Embryonic facial prominence (tissue), 1 donor: Measurements from ENCODE around the gene CKAP4.
"Not testable (repeated sequence)": the region's sequence is repeated elsewhere in the genome, so short reads cannot be mapped to it uniquely, and the experiment has no call there.

Source experiments
- DNase-seq: peaks from one replicate; pipeline ENCODE4 v3.0.0-alpha.2; 2016; ENCODE audit errors: extremely low spot score

The CKAP4 gene, protein sequence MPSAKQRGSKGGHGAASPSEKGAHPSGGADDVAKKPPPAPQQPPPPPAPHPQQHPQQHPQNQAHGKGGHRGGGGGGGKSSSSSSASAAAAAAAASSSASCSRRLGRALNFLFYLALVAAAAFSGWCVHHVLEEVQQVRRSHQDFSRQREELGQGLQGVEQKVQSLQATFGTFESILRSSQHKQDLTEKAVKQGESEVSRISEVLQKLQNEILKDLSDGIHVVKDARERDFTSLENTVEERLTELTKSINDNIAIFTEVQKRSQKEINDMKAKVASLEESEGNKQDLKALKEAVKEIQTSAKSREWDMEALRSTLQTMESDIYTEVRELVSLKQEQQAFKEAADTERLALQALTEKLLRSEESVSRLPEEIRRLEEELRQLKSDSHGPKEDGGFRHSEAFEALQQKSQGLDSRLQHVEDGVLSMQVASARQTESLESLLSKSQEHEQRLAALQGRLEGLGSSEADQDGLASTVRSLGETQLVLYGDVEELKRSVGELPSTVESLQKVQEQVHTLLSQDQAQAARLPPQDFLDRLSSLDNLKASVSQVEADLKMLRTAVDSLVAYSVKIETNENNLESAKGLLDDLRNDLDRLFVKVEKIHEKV

DNA sequence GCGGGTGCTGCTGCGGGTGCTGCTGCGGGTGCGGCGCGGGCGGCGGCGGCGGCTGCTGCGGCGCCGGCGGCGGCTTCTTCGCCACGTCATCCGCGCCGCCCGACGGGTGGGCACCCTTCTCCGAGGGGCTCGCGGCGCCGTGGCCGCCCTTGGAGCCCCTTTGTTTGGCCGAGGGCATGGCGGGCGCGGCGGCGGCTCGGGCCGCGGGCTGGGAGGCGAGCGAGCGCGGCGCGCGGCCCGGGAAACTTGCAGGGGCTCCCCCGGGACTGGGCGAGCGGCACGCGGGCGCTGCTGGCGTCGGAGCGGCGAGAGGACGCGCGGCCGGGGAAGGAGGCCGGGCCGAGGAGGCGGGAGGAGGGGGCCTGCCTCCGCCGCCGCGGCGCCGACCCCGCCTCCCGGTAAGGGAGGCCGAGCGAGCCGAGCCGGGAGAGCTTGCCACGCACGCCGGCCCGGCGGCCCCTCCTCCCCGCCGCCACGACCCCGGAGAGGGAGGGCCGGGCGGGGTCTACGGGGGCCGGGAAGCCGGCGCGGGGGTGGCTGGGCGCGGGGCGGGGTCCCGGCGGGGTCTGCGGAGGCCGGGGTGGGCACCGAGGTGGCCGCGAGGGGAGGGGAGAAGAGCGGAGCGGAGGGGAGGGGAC lies at the start of gene CKAP4:
Gene CKAP4 (minus strand): TSS at position 347 of the 638 bp plus-strand sequence. CDS start 169 bp downstream, at position 178.
- DNase-seq, result no peak

DNA sequence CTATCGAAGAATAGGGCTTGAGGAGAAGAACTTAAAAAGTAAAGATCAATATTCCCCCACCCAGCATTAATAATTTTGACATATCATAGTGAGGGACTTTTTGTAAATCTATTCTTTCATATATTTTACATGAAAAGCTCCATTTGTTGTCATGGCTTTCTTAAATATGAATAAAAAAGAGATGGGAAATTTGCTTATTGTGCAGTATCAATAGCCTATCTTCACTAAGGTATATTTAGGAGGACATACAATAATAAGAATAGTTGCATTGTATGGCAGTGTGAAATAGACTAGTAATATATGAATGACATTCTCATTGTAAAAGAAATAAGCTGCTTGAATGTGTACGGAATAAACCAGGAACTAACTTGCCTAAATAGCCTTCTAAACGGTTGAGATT lies 49.3 kb upstream of the CKAP4 start:
- no peak for DNase-seq

DNA sequence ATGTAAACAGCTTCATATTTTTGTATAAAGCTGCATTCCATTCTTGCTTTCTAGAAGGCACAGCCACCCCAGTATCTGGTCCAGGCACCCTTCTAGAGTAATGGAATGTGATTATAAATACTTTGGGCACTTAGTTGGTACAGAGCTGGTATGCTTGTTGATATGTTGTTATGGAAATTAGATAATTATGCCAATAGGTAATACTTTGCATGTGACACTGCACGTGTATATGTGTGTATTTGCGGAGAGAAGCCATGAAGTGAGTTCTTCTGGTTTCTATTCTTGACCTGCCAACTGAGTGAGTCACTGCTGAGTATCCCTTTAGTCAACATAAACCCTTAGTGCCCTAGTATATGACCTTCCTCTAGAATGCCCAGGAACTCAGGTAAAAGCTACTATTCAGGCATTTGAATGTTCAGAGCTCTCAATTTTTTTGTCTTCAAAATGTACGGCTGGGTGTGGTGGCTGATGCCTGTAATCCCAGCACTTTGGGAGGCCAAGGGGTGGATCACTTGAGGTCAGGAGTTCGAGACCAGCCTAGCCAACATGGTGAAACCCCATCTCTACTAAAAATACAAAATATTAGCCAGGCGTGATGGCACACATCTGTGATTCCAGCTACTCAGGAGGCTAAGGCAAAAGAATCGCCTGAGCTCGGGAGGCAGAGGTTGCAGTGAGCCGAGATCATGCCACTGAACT lies 48.5 kb upstream of the CKAP4 start:
- DNase-seq, result no peak

DNA sequence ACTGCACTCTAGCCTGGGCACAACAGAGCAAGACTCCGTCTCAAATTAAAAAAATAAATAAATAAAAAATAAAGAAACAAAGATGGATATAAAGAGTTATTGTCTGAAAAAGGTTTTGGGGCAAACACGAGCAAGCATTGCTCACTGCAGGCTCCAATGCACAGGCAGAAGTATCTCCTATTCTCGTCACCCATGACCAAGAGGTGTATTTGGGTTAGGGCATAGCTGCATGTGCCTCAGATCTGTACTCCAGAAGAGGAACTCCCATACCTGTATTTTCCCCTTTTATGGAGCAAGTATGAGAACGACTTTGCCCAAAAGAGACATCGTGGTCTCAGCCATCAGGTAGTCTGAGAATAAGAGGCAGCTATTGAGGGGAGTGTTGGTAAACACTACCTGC lies 44.5 kb upstream of the CKAP4 start:
- DNase-seq, result no peak

DNA sequence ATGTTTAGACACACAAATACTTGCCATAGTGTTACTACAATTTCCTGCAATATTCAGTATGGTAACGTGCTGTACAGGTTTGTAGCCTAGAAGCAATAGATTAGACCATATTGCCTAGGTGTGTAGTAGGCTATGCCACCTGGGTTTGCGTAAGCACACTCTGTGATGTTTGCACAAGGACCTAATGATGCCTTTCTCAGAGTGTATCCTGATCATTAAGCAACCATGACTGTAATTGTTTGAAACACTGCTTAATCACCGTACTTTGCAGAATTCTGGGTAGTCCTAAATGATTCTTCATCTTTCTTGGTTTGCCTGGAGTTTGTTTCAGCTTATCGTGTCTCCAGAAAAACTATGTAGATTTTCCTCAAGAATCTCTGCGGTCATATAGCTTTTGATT lies 43.5 kb upstream of the CKAP4 start:
- no peak for DNase-seq

DNA sequence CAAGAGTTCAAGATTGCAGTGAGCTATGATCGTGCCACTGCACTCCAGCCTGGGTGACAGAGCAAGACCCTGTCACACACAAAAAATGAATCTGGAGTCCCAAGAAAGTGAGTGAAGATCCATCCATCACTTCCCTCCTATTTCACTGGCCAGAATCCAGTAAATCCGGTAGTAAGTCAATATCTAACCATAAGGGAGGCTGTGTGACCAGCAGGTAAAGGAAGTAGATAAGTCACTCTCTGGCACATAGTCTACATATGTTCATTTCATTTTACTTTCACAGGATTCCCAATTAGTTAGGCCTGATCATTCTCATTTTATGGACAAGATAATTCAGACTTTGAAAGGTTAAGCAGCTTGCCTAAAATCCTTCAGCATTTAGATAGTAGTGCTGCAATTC lies 42.8 kb upstream of the CKAP4 start:
- no peak for DNase-seq

DNA sequence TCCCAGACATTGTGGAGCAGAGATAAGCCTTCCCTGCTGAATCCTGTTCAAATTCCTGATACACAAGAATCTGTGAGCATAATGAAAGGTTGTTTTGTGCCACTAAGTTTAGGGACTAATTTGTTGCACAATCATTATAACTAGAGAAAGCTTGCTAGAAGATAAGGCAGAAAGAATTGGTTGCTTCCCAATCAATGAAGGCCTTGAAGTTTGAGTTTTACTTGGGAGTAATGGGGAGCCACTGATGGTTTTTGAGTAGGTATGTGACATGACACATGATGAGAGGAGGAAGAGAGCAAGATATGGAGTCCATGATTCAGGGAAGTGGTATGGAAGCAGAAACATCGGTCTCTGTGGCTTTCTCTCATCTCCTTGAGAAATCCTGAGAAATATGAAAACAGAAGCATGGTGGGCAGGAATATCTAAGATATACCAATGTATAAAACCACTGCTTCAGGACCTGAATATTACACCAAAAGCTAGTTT lies 41.4 kb upstream of the CKAP4 start:
- no peak for DNase-seq

DNA sequence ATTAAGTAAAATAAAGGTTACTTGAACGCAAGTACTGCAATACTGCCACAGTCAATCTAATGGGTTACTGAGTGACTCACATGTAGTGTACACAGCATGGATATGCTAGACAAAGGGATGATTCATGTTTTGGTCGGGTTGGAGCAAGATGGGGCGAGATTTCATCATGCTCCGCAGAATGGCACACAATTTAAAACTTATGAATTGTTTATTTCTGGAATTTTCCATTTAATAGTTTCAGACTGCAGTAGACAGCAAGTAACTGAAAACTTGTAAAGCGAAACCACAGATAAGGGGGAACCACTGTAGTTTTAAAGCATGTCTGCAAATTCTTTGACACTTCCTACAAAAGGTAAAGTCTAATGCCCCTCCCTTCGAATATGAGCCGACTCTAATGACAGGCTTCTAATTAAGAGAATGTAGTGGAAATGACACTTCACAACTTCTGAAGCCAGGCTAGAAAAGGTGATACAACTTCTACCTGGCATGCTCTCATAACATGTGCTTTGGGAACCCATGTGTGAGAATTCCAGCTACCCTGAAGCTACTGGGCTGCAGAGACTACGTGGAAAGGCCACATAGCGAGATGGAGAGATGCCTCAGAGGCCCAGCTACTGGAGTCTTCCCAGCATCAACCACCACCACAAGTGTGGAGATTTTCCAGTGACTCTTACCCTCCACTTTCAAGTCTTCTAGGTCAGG lies 40.8 kb upstream of the CKAP4 start:
- DNase-seq, result no peak

DNA sequence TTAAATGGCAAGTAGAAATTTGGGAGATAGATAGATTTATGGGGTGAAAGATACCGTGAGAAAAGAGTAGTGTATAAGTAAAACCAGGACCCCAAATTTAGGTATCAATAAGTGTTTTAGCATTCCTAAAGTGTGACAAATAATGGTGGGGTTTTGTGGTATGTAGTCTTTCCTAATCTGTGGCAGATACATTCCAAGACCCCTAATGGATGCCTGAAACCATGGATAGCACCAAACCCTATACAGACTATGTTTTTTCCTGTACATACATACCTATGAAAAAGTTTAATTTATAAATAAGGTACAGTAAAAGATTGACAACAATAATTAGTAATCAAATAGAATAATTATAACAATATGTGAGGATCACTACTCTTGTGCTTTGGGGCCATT lies 40.3 kb upstream of the CKAP4 start:
- DNase-seq, result no peak

DNA sequence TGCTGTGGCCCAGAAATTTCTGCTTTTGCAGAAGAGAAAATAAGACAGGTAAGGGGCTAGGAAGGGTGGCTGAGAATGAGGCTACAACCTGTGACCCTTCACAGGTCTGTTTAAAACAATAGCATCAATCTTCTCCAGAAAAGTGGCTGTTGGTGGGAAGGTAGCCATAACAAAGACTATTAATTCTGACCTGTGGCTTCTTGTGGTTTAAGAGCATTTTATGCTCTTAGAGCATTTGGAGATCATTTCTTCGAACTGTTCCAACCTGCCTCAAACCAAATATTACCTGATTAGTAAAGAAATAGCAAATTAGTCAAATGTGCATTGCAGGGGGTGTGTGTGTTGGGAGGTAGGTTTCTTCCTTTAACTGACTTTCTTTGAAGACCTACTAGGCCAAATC lies 39.5 kb upstream of the CKAP4 start:
- DNase-seq, result no peak

DNA sequence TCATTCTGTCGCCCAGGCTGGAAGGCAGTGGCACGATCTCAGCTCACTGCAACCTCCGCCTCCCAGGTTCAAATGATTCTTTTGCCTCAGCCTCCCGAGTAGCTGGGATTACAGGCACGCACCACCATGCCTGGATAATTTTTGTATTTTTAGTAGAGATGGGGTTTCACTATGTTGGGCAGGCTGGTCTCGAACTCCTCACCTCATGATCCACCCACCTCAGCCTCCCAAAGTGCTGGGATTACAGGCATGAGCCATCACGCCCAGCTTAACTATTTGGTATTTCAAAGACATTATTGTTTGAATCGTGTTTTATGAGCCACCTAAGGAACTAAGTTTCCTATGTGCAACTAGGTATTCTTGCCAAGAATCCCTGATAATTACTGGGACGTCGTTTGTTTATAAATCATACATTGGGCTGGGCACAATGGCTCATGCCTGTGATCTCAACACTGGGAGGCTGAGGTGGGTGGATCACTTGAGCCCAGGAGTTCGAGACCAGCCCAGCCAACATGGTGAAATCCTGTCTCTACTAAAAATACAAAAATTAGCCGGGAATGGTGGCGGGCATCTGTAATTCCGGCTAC lies 38.8 kb upstream of the CKAP4 start:
- DNase-seq, result not testable (repeated sequence)

DNA sequence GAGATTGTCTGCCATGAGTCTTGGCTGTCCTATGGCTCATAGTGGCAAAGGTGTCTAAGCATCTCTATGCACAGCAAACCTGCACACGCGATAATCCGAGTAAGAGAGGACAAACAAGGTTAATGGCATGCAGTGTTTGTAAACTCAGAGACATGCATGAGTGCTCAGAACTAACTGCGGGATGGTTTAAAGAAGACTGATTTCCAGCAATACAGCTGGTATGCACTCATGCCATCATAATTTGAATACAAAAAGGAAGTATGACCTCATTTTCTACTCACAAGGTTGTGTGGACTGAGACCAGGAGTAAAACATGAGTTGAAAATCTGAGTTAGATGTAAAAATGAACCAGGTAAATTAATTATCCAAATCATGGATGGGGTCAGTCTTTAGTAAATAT lies 38.2 kb upstream of the CKAP4 start:
- DNase-seq, result no peak

DNA sequence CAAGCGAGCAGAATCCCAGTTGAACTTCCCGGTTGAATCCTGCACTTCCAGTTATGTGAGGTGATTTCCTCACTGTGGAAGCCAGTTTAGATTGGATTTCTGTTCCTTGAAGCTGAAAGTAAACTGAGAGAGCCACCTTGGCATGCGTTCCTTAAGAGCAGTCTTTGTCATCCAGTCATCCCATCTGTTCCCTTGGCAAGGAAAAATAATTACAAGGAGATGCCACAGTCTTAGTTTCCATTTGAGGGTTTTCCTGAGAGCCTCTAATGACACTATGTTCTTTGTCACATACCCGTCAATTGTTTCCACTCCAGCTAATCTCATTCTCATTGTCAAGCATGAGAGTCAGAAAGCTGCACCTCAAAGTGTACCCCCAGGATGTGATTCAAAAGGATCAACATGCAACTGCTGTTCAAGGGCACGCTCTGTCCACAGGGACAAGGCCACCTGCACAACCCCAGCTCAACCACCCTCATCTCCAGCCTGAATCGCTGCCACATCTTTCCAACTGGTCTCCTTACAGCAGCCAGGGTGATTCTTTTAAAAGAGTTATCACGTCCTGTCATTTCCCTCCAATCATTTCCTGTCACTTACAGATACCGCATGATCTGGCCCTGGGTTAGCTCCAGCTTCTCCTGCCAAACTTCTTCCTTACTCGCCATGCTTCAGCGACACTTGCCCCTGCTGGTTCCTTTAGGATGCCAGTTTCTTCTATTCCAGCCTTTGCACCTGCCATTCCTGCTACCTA lies 36.7 kb upstream of the CKAP4 start:
- DNase-seq, result no peak

DNA sequence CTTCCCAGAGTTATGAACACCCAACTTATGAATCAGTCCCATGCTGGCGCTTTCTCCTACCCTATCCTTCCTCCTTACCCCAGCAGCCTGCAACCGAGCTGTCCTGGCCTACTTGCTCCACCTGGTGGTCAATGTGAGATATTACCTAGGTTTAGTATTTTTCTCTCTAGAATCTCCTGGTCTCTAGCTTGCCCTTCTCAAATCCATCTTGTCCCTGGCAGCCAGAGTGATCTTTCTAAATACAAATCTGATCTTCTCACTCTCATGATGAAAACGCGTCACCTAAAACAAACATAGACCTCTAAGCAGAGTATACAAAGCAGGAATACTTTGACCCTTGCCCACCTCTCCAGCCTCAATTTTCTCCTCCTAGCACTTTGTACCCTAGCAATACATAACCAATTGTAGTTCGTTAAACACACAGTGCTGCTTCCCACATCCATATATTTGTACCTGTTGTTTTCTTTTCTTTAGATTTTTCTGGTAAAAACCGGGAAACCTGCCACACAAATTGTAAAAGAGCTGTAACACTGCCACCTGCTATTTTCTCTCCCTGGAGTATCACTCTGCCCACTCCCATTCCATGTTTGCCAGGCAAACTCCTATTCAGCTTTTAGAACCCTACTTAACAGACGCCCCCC lies 34.8 kb upstream of the CKAP4 start:
- DNase-seq, result no peak

DNA sequence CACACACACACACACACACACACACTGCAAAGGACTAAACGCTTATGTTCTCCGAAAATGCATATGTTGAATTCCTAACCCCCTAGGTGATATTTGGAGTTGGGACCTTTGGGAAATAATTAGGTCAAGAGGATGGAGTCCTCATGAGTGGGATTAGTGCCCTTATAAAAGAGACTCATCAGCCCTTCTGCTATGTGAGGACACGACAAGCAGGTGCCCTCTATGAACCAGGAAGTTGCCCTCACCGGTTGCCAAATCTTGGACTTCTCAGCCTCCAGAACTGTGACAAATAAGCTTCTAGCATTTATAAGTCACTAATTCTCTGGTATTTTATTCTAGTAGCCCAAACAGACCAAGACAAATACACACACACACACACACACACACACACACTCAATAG lies 34.0 kb upstream of the CKAP4 start:
- no peak for DNase-seq

DNA sequence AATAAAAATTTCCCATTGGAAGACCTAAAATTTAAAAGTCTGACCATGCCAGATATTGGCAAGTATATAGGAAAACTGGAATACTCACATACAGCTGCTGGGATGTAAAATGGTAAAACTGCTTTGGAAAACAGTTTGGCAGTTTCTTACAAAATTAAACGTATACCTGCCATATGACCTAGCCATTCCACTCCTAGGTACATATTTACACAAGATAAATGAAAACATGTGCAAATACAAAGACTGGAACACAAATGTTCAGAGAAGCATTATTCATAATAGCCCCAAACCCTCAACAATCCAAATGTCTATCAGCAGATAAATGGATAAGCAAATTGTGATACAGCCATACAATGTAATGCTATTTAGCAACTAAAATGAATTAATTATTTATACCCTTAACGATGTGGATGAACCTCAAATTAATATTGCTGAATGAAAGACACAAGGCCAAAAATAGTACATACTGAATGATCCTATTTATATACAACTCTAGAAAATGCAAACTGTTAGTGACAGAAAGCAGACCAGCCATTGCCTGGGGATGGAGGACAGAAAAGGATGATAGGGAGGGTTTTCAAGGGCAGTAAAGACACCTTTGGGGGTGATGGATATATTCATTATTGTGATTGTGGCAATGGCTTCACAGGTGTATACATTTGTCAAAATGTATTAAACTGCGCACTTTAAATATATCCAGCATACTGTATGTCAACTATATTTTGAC lies 33.4 kb upstream of the CKAP4 start:
- no peak for DNase-seq

DNA sequence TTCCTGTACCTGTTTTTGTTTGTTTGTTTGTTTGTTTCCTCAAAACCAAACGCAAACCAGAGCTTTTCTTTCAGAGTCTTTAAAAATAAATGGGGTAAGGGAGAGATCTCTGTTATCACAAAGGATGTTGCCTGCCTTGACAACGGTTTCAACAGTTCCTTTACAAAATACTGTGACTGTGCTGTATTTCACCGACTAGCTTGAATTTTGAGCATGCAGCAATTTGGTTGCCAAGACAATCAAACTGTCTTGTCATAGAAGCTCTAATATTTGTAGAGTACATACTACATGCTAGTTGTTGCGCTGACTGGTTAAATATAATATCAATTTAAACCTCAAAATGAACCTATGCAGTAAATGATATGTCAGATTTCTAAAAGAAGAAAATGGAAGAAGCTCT lies 32.3 kb upstream of the CKAP4 start:
- no peak for DNase-seq

DNA sequence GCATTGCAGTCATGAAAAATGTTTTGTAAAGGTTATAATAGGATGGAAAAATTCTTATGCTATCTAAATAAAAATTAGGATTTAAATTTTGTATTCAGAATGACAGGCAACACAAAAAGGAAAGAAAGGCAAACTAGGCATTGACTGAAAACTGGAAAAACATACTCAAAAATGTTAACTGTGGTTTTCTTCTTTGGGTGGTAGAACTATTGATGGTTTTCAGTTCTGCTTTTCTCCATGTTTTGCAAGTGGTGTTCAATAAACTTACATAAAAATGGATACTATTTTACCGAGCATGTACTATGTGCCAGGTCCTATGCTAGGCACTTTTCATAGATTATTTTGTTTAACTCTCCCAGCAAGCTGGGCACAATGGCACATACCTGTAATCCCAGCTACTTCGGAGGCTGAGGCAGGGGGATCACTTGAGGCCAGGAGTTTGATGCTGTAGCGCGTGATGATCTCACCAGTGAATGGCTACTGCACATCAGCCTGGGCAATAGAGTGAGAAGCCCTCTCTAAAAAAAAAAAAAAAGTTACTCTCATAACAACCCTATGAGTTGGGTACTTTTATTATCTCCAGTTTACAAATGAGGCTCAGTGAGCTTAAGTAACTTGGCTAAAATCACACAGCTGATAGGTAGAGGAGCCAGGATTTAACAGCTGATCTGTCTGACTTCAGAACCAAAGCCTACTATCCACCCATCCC lies 28.4 kb upstream of the CKAP4 start:
- DNase-seq, result no peak

DNA sequence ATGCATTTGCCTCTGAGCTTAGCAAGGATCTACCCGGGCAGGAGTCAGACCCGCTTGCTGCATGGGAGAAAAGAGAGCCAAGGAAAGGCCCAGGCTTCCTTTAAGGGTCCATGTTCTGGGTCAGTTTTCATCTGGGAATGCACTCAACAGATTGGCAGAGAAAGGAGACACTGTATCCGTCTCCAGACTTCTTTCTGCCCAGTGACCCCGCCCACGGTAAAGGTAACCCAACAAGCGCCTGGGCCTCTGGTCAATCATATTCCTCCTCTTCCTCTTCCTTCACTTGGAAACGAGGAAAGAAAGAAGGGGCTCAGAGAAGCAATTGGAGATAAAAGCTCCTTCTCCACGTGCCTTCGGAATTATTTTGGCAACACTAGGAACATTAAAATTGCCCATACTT lies 27.6 kb upstream of the CKAP4 start:
- DNase-seq, result no peak
